Measurements from ENCODE around the gene SSTR1. TPM values are rescaled to one million over a fixed set of nuclear protein-coding genes. Genes with fewer than 3 reads are reported as not detected.
A peak's percentile ranks its signal among the peaks of the same experiment; 100 is the strongest.

Gene SSTR1, protein sequence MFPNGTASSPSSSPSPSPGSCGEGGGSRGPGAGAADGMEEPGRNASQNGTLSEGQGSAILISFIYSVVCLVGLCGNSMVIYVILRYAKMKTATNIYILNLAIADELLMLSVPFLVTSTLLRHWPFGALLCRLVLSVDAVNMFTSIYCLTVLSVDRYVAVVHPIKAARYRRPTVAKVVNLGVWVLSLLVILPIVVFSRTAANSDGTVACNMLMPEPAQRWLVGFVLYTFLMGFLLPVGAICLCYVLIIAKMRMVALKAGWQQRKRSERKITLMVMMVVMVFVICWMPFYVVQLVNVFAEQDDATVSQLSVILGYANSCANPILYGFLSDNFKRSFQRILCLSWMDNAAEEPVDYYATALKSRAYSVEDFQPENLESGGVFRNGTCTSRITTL
- under 1 TPM in 3 of 4 donors, not detected in 1; 0.16 to 0.83 (median 0.33) TPM for total RNA-seq

DNA sequence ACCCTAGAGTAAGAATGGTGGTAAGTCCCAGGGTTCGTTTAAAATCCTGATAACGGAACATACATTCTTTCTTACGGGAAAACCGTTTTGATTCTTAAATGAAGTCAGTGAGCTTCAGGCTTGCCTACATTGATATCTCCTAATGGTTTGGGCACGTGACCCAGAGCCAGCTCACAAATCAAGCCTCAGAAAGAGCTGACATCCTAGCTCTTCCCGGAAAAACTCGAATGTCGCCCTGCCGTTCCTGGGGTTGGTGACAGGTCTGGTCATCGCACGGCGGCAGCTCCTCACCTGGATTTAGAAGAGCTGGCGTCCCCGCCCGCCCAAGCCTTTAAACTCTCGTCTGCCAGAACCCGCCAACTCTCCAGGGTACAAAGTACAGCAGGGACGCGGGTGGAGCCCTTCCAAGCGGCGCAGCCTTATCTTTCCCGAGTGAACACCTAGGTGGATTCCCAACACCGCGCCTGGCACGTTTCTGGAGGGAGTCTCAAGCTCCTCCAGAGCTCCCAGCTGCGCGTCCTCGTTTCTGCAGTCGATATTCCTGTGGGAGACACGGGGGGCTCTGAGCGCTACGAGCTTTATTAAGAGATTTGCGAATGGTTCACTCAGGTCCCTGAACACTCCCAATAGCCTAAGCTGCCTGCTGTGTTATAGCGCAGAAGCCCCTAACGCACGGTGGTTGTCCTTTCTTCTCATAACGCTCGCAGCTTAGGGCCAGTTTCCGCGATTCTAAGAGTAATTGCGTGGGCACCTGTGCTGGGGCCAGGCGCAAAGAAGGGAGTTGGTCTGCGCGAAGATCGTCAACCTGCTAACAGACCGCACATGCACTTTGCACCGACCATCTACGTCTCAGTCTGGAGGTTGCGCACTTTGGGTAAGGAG lies at the start of gene SSTR1:
TSS of gene SSTR1 (plus strand) at position 169 of the 882 bp plus-strand sequence. CDS start 1,486 bp downstream, outside the sequence.
- Histone ChIP-seq H3K9me3 (no peaks in the 10 kb centered on the region), H3K4me1 (peaks cover 4 to 23% of the 10 kb centered on the region in 2 donors), H3K27me3 (peaks cover 8 to 56% (median 35%) of the 10 kb centered on the region in 3 donors), H3K27ac (no peak within 1 kb of the TSS), H3K36me3 (no peaks in the 10 kb centered on the region), H3K4me3 (peak within 1 kb of the TSS; percentile 35 to 56 (median 50))
- in situ Hi-C loops (cut with MboI; ENCODE audit: low sequenced_read_pairs in 4 of 4) (no loop called here), intact Hi-C loops (cut with DNase I; ENCODE audit: low total_unique reads) (no loop called here)
- DNase-seq (no peak), ATAC-seq (no peak)
- no peak for TF ChIP-seq POLR2A (IDR thresholded peaks at IDR 0.05)
- TF ChIP-seq, protein P1, sequence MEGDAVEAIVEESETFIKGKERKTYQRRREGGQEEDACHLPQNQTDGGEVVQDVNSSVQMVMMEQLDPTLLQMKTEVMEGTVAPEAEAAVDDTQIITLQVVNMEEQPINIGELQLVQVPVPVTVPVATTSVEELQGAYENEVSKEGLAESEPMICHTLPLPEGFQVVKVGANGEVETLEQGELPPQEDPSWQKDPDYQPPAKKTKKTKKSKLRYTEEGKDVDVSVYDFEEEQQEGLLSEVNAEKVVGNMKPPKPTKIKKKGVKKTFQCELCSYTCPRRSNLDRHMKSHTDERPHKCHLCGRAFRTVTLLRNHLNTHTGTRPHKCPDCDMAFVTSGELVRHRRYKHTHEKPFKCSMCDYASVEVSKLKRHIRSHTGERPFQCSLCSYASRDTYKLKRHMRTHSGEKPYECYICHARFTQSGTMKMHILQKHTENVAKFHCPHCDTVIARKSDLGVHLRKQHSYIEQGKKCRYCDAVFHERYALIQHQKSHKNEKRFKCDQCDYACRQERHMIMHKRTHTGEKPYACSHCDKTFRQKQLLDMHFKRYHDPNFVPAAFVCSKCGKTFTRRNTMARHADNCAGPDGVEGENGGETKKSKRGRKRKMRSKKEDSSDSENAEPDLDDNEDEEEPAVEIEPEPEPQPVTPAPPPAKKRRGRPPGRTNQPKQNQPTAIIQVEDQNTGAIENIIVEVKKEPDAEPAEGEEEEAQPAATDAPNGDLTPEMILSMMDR (IDR thresholded peaks at IDR 0.05 in 4 of 5, conservative IDR thresholded peaks at IDR 0.05 in 1 of 5): no peak

DNA sequence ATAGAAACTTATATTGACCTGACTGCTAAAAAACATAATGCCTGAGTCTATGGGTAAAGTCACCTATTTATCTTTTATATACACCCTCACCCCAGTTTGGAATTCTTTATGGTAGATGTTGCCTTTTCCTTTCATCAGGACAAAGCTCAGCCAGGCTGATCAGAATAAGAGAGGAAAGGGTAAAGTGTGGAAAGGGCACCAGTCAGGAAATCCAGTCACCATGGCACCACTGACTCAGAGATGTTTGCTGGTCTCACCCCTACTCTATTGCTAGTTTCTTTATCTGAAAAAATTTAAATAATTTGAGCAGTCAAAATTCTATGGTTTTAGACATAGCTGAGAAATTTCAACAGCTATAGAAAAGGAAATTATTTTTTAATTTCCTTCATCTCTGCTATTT lies 49.2 kb upstream of the SSTR1 start:
- intact Hi-C loops (cut with DNase I; ENCODE audit: low total_unique reads): no loop called here
- Histone ChIP-seq H3K27me3 (no peaks in the 10 kb centered on the region), H3K4me3 (no peak overlapping the region), H3K4me1 (no peaks in the 10 kb centered on the region), H3K9me3 (no peaks in the 10 kb centered on the region), H3K27ac (no peak overlapping the region), H3K36me3 (no peaks in the 10 kb centered on the region)
- no peak for ATAC-seq
- no peak for DNase-seq
- in situ Hi-C loops (cut with MboI; ENCODE audit: low sequenced_read_pairs in 4 of 4): no loop called here
- TF ChIP-seq, protein P1 (IDR thresholded peaks at IDR 0.05 in 4 of 5, conservative IDR thresholded peaks at IDR 0.05 in 1 of 5): no peak
- TF ChIP-seq POLR2A (IDR thresholded peaks at IDR 0.05): no peak

DNA sequence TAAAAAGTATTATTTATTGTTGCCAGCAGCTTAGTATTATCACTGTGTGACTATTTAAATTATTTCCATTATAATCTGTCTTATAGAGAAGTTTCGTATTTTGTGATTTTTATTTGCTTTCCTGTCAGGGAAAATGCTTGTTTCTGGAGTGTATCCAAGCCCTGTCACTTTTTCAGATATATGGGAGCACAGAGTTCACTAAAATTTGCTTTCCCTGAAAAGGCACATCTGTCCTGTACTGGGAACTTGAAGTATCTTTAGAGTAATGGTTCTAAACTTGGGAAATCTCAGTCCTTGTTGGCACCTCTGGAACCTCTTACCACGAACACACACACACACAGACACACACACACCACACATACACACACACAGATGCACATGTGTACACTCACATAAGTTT lies 39.3 kb upstream of the SSTR1 start:
- DNase-seq: no peak
- H3K4me1 ChIP-seq: no peaks in the 10 kb centered on the region
- intact Hi-C loops (cut with DNase I; ENCODE audit: low total_unique reads): no loop called here
- no peaks in the 10 kb centered on the region for H3K36me3 ChIP-seq
- in situ Hi-C loops (cut with MboI; ENCODE audit: low sequenced_read_pairs in 4 of 4): no loop called here
- ATAC-seq: no peak
- no peak overlapping the region for H3K4me3 ChIP-seq
- H3K27ac ChIP-seq: no peak overlapping the region
- no peaks in the 10 kb centered on the region for H3K27me3 ChIP-seq
- no peaks in the 10 kb centered on the region for H3K9me3 ChIP-seq
- TF ChIP-seq, protein P1 (IDR thresholded peaks at IDR 0.05 in 4 of 5, conservative IDR thresholded peaks at IDR 0.05 in 1 of 5): no peak
- no peak for TF ChIP-seq POLR2A (IDR thresholded peaks at IDR 0.05)

DNA sequence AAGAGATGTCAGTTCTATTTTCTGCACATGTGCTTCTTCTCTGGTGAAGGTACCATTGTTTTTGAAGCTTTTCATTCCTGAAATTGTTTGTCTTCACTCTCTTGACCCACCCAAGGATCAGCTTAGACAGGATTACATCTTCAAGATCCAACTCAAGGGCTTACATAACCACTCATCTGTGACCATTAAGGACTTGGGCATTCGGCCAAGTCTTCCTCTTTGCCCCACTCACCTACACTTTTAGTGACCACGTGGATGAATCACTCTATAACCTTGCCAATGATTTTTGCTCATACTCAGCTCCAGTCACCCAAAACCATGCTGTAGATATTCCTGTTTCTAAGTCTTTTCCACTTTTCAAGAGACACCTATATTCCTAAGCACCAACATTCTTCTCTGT lies 36.5 kb upstream of the SSTR1 start:
- Histone ChIP-seq H3K27me3 (no peaks in the 10 kb centered on the region), H3K27ac (no peak overlapping the region), H3K4me3 (no peak overlapping the region), H3K9me3 (no peaks in the 10 kb centered on the region), H3K36me3 (no peaks in the 10 kb centered on the region), H3K4me1 (no peaks in the 10 kb centered on the region)
- no peak for TF ChIP-seq POLR2A (IDR thresholded peaks at IDR 0.05)
- TF ChIP-seq, protein P1 (IDR thresholded peaks at IDR 0.05 in 4 of 5, conservative IDR thresholded peaks at IDR 0.05 in 1 of 5): no peak
- in situ Hi-C loops (cut with MboI; ENCODE audit: low sequenced_read_pairs in 4 of 4): no loop called here
- intact Hi-C loops (cut with DNase I; ENCODE audit: low total_unique reads): no loop called here
- no peak for DNase-seq
- no peak for ATAC-seq

All from gastrocnemius medialis (tissue), 4 donors.